SH-SY5Y (cell line): ENCODE results near the gene ETV5.

Experiments used
- GATA2 ChIP-seq: IDR thresholded peaks from 2 replicates; pipeline ENCODE4 v1.6.1; 2011; ENCODE audit warnings: mild to moderate bottlenecking, low read depth, low read length
- GATA3 ChIP-seq: IDR thresholded peaks from 2 replicates; pipeline ENCODE4 v1.6.1; 2011; ENCODE audit warnings: low read depth, mild to moderate bottlenecking, low read length, moderate library complexity

ETV5 gene

DNA sequence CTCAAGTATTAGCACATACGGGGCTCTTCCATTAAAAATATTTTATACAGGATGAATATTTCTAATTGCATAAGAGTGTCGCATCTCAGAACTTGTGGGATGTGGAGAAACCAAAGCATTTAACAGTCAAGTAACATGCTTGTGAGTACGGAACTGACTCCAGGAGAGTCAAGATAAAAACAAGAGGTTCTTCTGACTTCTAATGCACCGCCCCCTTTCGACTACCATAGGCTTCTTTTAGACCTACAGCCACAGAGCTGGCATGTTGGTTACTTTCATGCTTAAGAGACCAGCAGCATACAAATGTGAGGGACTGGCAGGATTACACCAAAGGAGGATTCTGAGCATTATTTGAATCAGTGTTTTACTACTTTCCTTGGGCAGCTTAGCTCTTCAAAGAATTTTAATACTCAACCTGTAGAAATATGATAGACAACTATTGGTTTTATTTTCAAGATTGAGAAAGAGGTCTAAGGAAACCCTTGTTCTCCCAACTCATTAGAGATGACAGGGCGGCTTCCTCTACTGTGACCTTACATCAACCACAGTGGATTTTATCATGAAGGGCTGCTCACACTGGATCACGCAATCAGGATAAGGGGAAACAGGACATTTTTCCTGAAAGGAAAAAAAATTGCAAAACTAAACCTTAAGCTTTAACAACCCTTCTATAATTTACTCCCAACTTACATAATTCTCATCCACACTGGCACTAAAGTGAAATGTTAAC lies 14.0 kb downstream of the ETV5 start:
- no peak for TF ChIP-seq GATA2
- TF ChIP-seq GATA3, result no peak

DNA sequence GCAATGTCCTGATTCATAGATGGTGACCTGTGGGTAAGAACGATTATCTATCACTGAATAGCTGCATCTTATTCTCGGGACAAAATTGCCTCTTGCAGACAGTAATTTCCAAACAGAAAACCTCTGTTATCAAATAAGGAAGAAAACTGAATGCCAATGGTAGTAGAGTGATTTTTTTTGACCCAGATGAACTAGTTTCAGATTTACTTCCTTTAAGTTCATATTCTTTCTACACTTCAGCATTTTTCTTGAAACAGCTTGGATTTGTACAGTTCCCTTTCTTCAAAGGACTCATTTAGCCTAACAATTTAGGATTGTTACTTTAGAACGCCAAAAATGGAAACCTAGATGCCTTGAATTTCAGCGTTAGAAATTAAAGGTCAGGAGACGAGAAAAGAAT lies 14.6 kb downstream of the ETV5 start:
- TF ChIP-seq GATA3, result no peak
- no peak for TF ChIP-seq GATA2

DNA sequence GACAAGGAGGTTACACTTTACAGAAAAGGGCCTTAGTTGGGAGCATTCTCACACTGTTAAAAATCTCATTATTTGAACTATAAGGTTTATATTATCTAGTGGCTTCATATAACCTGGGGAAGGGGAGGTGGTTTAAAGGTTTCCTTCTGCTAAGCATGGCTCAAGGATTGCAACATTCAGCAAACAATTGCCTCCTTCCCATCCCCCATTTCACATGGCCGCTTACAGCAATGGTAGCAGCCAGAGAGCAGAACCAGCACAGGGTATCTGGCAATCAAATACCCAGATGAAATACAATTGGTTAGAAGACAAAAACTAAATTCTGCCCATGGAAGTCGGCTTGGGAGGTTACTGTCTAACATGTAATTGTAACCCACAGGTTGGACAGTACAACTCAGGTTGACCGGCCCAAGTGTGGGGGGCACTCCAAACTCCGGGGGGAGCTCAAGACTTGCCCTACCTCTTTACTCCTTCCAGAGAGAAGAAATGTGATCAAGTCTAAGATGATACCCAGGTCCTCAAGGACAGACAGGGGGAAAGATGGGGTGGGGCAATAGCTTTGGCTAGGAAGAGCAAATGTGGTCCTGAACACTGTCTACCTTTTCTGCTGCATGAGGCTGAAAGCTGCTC lies 15.5 kb downstream of the ETV5 start:
- TF ChIP-seq GATA2, result no peak
- TF ChIP-seq GATA3, result no peak

DNA sequence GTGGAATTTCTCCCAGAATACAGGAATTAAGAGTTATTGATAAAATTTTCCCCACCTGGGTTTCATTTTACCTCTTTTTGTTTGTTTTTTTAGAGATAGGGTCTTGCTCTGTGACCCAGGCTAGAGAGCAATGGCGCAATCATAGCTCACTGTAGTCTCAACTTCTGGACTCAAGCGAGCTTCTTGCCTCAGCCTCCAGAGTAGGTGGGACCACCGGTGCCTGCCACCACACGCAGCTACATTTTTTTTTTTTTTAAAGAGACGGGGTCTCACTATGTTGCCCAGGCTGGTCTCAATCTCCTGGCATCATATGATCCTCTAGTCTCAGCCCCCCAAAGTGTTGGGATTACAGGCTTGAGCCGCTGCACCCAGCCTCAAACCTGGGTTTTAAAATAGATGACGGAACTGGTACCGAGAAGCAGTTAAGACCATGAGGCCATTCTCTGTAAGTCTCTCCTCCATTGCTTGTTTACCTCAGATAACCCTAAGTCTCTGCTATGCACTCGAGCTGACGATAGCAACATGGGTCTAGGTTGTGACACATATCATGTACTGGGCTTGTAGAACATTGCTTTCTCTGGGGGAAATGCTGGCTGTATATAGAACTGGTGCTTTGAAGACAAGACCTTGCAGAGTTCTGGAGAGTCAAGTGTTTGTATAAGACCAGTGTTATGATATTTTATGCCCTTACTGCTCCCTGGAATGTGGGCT lies 16.4 kb downstream of the ETV5 start:
- TF ChIP-seq GATA2 (no peak), GATA3 (no peak)

DNA sequence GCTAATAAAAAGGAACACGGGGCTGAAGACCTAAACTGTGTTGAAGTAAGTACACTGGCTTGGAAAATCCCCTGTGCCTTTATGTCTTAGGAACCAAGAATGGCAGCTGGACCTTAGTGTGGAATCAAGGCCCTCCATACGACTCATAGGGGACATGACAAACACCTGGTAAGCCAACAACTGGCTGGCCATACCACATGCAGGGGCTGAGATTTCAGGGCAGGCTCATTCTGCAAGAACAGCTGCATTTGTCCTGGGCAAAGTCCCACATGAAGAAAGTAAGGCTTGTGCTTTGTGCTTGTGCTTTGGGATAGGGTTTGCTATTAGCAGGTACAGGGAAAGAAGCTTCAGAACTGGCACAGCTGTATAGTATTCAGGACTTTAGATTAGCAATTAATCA lies 18.0 kb downstream of the ETV5 start:
- TF ChIP-seq GATA3 (no peak), GATA2 (no peak)

DNA sequence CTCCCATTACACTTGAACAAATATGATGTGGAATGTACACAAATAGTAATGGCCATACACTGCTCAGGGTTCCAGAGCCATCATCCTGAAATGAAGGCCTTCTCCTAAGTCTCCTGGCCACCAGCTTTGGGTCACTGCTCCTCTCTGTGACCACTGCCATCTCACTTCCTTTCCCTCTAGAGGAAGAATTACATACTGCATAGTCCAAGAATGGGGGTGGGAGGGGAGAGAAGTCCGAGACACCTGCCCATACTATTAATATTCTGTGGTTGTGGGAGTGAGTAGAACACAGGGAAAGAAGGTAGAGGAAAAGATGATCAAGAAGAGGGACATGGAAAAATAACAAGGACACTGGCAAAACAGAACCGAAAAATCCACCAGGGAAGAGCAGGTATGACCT lies 20.6 kb downstream of the ETV5 start:
- no peak for TF ChIP-seq GATA3

DNA sequence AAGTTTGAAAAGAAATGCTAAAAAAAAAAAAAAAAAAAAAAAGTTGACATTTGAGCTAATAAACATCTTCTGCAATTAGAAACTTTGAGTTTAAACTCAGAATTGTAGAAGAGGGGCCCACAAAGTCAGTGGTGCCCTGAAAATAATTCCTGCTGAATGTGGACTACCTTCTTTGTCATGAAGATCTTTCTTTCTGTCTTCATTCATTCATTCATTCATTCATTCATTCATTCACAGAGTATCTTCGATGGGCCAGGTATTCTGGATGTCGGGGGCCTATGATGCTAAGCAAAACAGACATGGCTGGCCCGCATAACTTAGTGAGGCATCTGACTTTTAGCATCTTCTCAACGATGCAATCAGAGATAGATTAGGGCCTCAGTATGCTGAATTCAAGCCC lies 24.6 kb downstream of the ETV5 start:
- TF ChIP-seq GATA2 (no peak), GATA3 (no peak)

DNA sequence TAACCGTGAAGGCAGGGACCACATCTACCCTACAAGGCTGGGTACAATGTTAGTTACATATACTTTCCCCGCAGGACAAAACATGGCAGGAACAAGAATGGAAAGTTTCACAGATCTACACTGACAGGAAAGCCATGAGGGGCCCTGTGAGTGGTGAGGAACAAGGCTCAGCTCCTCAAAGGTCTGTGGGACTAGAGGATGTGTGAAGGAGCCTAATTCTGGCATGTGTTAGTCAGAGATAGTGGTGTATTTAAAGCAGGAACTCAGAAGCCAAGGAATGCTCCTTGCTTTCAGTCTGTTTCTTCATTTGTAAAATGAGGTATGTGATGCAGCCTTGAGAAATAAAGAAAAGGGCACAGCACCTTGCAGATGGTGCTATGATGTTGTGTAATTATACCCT lies 25.1 kb downstream of the ETV5 start:
- TF ChIP-seq GATA3, result no peak
- no peak for TF ChIP-seq GATA2

DNA sequence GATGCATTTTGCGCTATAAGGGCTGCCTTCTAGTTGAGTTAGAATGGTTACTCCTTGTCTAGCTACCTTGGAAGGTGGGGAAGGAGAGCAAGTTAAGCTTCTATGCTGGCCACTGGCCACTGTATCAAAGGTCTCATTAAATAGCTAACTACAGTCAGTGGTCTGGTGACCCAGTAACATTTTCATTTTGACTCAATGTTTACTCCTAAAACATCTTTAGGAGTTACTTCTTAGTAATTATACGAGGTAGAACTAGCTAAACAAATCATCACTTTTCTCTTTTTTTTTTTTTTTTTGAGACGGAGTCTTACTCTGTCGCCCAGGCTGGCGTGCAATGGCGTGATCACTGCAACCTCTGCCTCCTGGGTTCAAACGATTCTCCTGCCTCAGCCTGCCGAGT lies 26.7 kb downstream of the ETV5 start:
- TF ChIP-seq GATA3 (no peak), GATA2 (no peak)

DNA sequence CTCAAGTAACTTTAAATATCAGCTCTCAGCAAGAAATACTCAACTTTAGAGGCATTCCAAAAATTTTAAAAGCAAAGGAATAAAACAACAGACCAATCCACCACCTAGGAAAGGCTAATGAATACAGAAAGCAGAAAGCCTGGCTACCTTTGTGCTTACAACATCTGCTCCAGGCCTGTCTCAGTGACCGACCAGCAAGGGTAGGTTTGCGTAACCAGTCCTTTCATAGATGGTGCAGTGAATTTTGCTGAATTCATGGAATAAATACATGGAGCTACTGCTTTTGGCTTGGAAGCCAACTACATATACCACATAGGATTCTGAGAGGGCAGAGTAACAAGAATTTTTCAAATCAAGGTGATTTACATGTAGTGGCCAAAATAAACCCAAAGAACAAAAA lies 27.2 kb downstream of the ETV5 start:
- TF ChIP-seq GATA2 (no peak), GATA3 (no peak)

DNA sequence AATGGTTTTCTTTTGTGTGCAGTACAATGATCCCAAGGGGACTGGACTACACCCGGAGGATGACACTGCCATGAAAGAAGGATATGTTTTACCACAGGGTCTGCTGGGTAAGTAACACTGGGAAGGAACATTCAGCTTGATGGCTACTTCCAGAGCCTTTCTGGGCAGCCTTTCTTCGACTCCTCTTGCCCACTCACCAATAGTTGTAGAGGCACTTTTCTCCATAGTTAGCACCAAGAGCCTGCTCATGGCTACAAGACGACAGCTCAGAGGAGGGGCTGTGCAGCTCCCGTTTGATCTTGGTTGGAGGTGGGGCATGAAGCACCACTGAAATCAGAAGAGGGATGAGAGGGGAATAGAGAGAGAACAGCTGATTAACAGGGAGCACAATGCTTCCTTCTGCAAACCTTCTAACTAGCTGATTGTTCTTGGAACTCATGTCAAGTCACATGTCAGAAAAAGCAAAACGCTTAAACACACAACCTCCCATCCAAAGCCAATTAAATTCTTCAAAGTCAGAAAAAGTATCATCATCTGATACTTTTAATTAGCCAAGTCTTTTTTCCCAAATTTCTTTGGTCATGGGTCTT lies 27.9 kb downstream of the ETV5 start:
- TF ChIP-seq GATA3 (no peak), GATA2 (no peak)

DNA sequence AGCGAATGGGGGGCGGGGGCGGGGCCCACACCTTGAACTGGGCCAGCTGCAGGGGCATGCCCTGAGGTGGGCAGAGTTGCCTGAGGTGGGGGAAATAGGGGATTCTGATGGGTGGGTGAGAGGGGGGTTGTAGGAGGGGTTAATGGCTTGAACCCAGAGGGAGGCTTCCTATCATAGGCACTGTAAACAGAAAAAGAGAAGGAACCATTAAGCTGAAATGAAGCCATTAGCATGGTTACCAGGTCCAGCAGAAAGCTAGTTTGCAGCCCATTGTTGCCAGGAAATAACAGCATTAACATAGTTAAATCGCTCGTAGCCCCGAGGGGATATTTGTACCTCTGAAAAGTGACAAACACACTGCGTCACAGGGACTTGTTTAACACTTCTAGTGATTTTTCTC lies 29.0 kb downstream of the ETV5 start:
- TF ChIP-seq GATA3, result no peak
- no peak for TF ChIP-seq GATA2

DNA sequence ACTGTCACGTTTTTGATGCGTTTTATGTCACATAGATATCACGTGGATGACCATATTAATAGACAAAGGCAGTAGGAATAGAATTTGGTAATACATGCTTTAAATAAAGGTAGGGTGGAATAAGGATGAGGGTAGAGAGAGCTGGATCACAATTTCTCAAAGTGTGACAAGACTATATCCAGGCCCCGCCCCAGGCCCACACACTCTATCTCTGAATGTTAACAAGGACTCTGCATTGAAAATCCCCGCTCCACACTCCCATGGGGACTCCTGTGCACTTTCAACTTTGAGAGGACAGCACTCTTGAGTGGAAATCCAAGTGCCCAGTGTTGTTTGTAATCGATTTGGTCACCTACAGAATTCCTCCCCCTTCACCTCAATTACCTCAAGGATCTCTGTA lies 31.4 kb downstream of the ETV5 start:
- TF ChIP-seq GATA3, result no peak
- no peak for TF ChIP-seq GATA2

DNA sequence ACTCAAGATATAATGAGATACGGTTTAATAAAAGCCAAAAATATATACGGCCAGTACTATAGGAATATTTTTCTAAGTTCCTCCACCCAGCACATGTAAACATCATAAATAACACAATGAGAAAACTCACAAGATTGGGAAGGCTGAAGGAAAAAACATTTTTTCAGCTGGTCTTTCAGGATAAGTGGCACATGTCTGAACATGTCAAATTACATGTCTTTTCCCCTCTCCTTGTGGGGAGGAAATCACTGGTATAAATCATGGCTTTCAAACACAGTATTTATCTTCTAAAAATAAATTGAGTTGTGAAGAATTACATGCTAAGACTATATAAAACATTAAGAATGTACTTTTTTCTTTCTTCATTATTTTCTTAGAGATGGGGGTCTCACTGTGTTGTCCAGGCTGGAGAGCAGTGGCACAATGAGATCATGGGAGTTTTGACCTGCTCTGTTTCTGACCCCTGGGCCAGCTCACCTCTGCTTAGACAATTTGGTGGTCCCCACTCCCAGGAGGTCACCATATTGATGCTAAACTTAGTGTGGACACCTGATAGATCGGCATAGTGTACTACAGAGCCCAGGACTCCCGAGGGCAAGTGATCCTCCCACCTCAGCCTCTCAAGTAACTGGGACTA lies 32.8 kb downstream of the ETV5 start:
- no peak for TF ChIP-seq GATA2
- no peak for TF ChIP-seq GATA3
